Fibroblast of the conjunctiva (primary cell): ENCODE results near the gene SYTL1.
A peak's percentile ranks its signal among the peaks of the same experiment; 100 is the strongest.
"Not testable (repeated sequence)": the region's sequence is repeated elsewhere in the genome, so short reads cannot be mapped to it uniquely, and the experiment has no call there.

Source experiments
- DNase-seq: peaks from one replicate; pipeline ENCODE4 v3.0.0-alpha.2; 2010; ENCODE audit warnings: low read depth

The SYTL1 gene

GRCh38 chr1:27383039-27383605 lies 41.3 kb downstream of the SYTL1 start, which contains the start of gene CD164L2:
TSS of gene CD164L2 (minus strand) at chr1:27383333. CDS start at chr1:27383239, 94 bp downstream.
- DNase-seq: no peak

- DNase-seq: no peak
Measured at GRCh38 chr1:27383661-27384060, 41.8 kb downstream of the SYTL1 start.

GRCh38 chr1:27384797-27385196 lies 43.0 kb downstream of the SYTL1 start:
- not testable (repeated sequence) for DNase-seq

GRCh38 chr1:27388337-27389005 lies 46.6 kb downstream of the SYTL1 start:
- no peak for DNase-seq

GRCh38 chr1:27391511-27392095 lies 49.8 kb downstream of the SYTL1 start:
- DNase-seq: no peak

- peak; percentile 78 for DNase-seq
Measured at GRCh38 chr1:27392096-27392777, 50.4 kb downstream of the SYTL1 start, which contains the start of gene GPR3. TSS of gene GPR3 (plus strand) at chr1:27392622. CDS start at chr1:27393799, 1,177 bp downstream.

GRCh38 chr1:27392778-27393635 lies 51.2 kb downstream of the SYTL1 start:
- DNase-seq: no peak

GRCh38 chr1:27393641-27394281 lies 51.9 kb downstream of the SYTL1 start:
- no peak for DNase-seq

GRCh38 chr1:27394282-27394658 lies 52.4 kb downstream of the SYTL1 start:
- no peak for DNase-seq

- no peak for DNase-seq
Measured at GRCh38 chr1:27394925-27395324, 53.1 kb downstream of the SYTL1 start.

GRCh38 chr1:27395441-27396195 lies 53.8 kb downstream of the SYTL1 start:
- DNase-seq: no peak

GRCh38 chr1:27397110-27397509 lies 55.3 kb downstream of the SYTL1 start:
- DNase-seq: no peak

GRCh38 chr1:27397749-27398148 lies 55.9 kb downstream of the SYTL1 start:
- DNase-seq: no peak

GRCh38 chr1:27398405-27399149 lies 56.8 kb downstream of the SYTL1 start:
- no peak for DNase-seq

GRCh38 chr1:27399251-27400025 lies 57.6 kb downstream of the SYTL1 start:
- DNase-seq: no peak

GRCh38 chr1:27400082-27400962 lies 58.5 kb downstream of the SYTL1 start:
- no peak for DNase-seq

GRCh38 chr1:27400963-27401341 lies 59.1 kb downstream of the SYTL1 start:
- DNase-seq: no peak

GRCh38 chr1:27402349-27402754 lies 60.5 kb downstream of the SYTL1 start:
- peak; percentile 66 for DNase-seq
